NCI-H1930 (cell line): ENCODE data around the gene SDHA.
"Not testable (repeated sequence)": the region's sequence is repeated elsewhere in the genome, so short reads cannot be mapped to it uniquely, and the experiment has no call there.

Source experiments
- DNase-seq, 2 experiments: peaks; one replicate each; lab custom pipeline; 2025; lab: John Stamatoyannopoulos, UW

SDHA gene

DNA sequence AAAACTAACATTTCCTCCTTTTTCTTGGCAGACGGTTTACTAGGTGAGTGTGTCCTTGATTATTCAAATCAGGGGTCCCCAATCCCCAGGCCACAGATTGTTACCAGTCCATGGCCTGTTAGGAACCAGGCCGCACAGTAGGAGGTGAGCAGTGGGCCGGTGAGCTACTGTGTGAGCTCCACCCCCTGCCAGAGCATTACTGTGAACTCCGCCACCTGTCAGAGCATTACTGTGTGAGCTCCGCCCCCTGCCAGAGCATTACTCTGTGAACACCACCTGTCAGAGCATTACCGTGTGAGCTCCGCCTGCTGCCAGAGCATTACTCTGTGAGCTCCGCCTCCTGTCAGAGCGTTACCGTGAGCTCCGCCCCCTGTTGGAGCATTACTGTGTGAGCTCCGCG is 39.0 kb downstream of the SDHA start:
- no peak for DNase-seq

DNA sequence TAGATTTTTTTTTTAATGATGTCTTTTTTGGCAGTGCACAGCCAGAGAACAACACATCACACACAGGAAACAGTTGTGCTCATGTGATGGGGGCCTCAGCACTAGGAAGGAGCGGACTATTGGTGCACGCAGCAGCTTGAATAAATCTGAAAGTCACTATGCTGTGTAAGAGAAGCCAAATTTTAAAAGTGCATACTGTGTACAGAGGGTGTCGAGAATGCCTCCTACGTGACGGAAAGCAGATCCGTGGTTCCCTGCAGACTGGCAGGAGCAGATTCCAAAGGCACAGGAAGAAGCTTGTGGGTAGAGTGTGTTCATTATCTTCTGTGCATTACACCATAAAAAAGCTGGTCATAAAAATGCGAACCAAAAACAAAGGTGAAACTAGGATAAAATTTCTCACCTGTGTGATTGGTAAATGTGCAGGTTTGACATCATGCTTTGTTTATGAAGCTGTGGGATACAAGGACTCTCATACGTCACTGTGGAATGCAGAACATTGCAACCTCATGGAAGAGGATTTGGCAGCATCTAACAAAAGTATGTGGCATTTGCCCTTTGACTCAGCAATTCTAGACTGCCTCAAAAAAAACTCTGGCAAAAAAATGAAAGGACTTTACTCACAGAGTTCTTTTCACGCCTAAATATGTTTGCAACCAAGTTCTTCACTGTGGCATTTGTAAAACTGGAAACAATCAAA is 45.3 kb downstream of the SDHA start:
- DNase-seq = not testable (repeated sequence)

DNA sequence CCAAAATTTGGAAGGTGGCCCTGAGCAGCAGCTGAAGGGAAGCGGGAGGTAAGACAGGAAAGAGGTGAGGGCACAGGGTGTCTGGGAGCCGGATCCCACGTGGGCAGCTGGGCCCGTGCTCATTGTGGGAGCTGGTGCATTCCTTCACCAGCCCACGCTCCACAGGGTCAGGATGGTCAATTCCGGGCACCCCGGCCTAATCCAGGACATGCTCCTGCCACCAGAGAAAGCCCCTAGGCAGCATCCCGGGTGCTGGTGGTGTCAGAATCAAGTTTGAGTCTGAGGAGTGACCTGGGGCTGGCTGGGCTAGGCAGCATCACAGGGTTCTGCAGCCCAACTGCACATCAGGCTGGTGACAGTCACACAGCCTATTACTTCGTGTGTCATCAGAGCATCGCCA is 46.2 kb downstream of the SDHA start:
- DNase-seq = no peak

DNA sequence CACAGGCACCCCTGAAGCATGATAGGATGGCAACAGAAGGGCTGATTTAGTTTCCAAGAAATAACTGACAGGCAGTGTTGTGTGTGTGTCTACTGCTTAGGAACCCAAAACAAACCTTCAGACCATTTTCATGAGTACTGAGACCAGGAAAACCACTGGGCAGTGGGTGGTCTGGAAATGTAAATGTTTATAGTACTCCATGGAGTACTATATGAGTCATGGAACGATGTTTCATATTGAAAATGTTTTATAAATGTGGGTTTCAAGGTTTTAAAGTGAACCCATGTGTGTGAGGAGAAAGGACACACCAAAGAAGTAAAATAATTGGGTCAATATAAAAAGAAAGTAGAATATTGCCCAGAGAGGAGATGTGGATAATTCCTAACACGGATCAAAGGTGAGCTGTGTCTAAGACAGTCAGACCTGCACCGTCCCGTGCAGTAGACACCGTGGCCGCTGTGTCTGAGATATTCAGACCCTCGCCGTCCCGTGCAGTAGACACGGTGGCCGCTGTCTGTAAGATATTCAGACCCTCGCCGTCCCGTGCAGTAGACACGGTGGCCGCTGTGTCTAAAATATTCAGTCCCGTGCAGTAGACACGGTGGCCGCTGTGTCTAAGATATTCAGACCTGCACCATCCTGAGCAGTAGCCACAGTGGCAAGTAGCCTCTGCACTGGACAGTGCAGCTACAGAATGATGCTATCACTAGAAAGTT is 48.3 kb downstream of the SDHA start:
- not testable (repeated sequence) for DNase-seq

DNA sequence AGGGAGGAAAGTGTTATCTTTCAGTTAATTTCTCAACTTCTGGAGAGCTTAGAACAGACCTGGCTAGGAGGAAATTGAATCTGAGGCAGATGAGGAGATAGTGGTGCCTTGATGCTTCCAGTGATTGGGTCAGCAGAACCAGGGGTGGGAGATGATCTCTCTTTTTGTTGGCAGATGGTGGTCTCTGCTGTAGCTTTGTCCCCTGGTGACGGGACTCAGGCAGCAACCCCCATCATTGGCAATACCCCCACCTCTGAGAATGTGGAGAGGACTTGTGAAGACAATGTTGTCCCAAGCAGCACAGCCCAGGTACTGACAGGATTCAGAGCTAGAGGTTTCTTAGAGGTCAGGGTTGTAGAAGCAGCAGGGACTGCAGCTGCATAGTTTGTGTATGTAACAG is 49.6 kb downstream of the SDHA start:
- DNase-seq = no peak

DNA sequence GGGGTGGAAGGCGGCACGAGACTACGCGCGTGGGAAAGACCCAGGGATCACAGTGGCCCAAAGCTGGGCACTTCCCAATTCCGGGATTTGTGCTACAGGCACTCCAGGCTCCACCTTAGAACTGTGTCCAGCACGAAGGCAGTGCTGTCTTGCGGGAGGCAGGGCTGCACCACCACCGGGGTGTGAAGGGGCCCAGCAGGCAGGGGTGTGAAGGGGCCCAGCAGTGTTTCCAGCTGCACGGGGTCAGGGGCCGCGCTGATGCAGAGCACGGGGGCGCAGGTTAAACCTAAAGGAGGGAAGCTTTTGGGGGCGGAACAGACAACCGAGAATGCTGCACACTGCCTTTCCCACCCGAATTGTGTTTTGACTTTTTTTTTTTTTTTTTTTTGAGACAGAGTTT is 52.2 kb downstream of the SDHA start:
- DNase-seq = no peak

DNA sequence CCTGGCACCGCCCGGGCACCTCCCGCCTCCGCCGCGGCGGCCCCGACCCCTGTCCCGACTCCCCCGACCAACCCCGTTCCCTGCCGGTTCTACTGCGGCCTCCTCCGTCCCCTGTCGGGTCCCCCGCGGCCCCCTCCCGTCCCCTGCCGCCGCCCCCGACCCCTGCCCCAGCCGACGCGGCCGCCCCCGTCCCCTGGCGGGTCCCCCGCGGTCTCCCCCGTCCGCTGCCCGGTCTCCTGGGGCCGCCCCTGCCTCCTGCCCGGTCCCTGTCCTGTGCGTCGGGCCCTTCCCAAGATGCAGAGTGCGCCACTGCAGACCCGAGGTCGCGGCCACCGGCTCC is 53.7 kb downstream of the SDHA start:
- not testable (repeated sequence) for DNase-seq

DNA sequence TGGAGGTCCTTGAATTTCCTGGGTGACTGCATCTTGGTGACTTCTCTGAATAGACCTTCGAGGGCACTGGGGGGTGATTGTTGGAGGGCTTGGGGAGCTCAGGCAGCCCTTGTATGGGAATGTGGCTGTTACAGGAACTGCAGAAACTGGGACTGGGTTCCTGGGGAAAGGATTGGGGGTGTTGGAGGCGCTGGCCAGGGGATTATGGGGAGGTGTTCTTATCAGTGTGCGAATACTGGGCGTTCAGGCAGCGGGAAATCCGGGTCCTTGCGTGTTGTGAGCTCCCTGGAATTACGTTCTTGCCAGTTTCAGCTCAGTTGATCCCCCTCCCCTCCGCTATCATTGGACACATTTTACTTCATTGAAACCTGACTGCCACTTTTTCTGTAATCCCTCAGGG is 55.0 kb downstream of the SDHA start:
- DNase-seq = not testable (repeated sequence)

DNA sequence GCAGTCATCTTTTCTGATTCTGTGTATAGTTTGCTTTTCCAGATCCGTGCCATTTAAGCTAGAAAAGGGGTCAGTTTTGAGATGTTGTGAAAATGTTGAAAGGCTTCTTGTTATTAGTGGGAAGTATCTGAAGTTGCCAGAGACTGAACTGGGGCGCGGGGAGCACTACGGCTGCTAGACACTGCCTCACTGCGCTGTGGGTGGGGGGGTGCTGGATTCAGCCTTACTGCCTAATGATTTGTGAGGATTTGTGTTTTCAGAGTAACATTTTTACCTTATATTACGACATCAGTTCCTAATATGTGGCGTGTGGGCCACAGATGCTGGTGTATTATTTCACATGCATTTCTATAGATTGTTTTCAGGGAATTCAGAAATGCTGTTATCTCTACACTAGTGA is 55.4 kb downstream of the SDHA start:
- DNase-seq = not testable (repeated sequence)

DNA sequence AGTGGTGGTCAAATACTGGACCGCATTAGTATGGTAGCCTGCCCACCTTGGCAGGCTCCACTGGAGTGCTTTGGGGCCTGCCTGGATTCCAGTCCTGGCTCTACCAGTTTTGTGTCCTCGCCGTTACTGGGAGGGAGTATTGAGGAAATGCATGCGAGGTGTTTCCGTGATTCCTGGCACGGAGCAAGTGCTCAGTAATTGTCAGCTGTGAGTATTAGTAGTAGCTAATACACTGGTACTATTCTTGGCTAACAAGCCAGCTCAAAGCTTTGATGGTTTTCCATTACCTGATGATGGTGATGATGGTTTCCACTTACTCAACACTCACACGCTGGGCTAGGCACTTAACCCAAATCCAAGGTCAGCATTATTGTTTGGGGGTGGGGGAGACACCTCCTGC is 56.2 kb downstream of the SDHA start:
- not testable (repeated sequence) for DNase-seq

DNA sequence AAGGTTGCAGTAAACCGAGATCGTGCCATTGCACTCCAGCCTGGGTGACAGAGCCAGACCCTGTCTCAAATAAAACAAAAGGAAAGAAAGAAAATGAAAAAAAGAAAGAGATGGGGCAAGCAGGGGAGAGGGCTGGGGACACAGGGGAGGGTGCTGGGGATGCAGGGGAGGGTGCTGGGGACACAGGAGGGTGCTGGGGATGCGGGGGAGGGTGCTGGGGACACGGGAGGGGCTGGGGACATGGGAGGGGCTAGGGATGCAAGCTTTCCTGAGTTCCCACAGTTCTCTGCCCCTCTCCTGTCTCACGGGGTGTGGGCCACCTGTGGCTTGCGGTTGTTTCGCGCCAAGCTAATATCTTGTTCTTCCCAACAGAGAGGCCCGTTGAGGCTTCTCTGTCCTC is 60.5 kb downstream of the SDHA start:
- DNase-seq = no peak

DNA sequence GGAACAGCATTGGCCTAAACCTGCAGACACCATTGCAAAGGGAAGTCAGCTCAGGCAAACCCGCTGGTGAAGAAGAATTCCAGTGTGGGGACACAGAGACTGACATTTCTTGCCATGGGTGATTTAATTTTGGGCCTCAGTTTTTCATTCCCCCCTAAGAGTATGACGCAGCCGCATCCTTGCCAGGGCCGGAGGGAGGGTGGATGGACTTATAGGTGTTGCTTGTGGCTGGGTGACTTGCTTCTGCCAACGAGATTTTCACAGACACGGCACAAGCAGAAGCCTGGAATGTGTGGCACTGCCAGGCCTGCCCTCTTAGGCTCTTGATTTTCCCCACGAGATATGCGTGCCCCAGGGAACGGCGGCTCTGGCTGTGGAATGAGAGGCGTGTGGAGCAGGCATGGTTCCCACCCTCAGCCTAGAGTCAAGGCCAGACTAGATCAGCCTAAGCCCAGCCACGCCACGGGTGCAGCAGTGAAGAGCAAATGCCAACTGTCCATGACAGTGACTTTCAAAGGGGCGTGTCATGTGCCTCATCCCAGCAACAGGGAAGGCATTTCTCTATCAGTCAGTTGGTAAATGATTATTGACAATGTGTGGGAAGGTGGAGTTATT is 61.0 kb downstream of the SDHA start:
- not testable (repeated sequence) for DNase-seq

DNA sequence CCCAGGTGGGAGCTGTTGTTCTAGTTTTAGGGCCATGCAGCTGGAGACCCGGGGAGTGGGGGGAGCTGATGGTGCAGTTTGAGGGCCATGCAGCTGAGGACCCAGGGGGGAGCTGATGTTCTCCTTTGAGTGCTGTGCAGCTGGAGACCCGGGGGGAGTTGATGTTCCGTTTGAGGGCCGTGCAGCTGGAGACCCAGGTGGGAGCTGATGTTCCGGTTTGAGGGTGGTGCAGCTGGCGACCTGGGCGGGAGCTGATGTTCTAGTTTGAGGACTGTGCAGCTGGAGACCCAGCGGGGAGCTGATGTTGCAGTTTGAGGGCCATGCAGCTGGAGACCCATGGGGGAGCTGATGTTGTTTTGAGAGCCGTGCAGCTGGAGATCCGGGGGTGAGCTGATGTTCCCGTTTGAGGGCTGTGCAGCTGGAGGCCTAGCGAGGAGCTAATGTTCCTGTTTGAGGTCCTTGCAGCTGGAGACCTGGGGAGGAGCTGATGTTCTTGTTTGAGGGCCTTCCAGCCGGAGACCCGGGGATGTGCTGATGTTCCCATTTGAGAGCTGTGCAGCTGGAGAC is 68.0 kb downstream of the SDHA start:
- DNase-seq = no peak

DNA sequence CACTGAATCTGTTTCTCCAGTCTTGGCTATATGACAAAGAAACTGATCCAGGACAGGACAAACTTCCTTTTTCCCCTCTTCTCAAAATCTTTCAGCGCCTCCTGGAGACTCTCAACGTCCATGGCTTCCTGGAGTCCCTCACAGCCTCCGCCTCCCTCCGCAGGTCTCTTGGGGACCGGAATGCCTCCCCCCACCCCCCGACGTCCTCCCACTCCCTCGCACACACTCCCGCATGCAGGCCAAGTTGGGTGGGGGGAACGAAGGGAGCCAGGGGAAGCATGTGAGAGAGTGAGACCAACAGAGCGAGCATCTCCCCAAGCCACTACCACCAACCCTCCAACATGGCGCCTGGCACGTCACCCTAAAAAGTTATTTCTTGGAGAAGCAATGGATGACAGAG is 72.1 kb downstream of the SDHA start:
- not testable (repeated sequence) for DNase-seq

DNA sequence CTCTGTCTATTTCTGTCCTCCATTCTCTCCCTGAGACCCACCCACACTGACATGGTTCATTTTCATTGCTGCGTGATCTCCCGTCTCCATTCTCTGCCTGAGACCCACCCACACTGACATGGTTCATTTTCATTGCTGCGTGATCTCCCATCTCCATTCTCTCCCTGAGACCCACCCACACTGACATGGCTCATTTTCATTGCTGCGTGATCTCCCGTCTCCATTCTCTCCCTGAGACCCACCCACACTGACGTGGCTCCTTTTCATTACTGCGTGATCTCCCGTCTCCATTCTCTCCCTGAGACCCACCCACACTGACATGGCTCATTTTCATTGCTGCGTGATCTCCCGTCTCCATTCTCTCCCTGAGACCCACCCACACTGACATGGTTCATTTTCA is 73.2 kb downstream of the SDHA start:
- not testable (repeated sequence) for DNase-seq

DNA sequence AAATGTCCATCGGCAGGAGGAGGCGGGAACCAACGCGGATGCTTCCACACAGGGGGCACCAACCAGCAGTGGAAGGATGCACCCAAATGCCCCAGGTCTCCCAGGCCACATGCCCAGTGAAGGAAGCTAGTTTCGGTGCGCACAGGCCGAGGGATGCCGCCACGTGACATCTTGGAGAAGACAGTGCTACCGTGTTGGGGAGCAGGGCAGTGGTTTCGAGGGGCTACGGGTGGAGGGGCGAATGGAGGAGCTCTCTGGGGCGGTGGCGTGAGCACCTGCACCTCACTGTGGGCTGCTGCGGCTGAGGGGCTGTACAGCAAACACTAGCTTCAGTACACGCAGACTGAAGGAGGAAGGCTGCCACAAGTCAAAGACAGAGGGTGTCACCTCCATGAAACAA is 76.7 kb downstream of the SDHA start:
- DNase-seq = not testable (repeated sequence)

DNA sequence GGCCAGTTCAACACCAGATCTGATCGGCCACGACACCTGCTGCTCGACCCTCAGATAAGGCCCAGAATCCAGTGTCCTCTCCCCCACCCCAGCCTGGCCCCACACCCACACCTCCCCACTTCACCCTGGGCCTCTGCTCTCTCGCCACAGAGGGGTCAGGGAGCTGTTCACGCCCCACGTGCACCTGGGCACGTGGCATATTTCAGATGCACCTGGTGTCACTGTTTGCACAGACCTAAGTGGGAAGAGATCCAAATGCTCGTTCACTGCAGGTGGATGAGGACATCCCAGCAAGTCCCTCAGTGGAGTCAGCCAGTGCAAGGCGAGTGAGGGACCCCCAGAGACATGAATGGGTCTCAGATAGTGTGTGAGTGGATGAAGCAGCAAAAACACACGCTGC is 78.1 kb downstream of the SDHA start:
- not testable (repeated sequence) for DNase-seq

DNA sequence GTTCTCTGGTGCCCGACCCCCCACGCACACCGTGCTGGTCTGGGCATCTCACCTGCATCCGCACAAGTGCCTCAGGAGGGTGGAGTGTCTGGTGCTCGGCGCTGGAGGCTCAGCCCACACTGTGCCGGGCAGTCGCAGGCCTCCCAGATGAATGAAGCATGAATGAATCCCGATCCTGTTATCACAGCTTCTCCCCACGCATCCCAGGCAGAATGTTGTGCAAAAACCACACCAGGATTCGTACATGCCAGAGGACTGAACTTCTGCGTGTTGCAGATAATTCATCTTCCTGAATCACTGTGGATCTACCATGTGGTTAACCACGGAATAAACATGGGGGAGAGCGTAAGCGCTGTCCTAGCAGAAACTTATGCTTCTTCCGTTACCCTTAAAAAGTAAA is 78.8 kb downstream of the SDHA start:
- not testable (repeated sequence) for DNase-seq

DNA sequence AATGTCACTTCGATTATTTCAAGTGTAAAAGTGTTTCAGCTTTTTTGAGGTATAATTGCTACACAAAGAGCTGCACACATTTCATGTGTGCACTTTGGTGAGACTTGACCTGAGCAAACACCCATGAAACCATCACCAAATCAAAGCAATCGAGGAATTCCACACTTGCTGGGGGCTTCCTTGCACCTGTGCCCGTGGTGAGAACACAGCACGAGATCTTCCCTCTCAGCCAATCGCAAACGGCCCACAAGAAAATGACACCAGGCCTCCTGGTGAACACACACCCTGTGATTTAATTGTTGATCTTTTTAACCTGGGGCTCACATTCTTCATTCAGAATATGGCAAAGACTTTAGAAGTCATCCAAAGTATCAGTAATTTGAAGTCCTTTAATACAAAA is 79.3 kb downstream of the SDHA start:
- DNase-seq = not testable (repeated sequence)

DNA sequence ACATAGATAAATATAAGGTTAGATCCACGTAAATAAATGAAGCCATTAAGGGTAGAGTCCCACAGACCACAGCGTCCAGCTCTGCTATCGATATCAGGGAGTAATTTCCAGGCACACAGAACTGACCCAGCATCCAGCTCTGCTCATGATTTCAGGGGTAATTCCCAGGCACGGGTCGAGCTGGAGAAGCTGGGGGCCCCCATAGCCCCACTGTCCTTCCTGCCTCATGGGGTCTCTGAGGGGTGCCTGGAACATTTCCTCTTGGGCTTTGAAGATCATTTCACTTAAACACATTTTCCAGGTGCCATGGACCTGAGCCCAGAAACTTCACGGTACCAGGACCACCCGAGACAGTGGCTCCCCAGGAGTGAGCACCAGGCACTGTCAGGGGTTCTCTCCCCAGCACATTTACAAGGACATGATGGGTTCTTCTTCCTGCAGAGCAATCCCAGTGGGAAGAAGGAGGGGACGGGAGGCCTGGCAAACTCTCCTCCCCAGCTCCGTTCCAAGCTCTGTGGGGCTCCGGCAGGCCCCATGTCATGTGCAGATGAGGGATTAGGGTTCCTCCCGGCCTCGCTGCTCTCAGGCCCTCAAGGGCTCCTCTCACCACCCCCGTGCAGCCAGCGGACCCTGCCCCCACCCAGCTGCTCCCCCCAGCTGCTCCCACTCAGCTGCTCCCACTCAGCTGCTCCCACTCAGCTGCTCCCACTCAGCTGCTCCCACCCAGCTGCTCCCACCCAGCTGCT is 80.0 kb downstream of the SDHA start:
- DNase-seq = not testable (repeated sequence)

DNA sequence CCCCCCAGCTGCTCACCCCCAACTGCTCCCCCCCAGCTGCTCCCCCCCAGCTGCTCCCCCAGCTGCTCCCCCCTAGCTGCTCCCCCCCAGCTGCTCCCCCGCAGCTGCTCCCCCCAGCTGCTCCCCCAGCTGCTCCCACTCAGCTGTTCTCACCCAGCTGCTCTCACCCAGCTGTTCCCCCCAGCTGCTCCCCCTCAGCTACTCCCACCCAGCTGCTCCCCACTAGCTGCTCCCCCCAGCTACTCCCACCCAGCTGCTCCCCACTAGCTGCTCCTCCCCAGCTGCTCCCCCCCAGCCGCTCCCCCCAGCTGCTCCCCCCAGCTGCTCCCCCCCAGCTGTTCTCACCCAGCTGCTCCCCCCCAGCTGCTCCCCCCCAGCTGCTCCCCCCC is 80.6 kb downstream of the SDHA start:
- no peak for DNase-seq

DNA sequence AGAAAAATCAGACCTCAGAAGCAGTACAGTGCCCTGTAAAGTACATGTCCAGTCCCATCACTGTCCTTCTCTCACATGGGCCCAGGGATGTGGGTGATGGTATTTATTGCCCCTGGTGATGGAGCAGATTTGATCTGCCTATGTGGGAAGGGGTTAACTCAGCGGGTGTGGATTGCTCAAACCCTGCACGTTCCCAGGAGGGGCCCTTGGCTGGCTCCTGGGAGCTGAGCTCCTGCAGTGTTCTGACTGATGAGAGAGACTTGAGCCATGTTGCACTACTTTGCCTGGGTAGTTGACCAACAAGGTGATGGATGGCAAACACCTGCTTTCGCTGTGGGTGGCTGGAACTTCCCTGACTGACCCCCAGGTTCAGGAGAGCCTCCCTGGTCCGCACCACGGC is 81.8 kb downstream of the SDHA start:
- DNase-seq = not testable (repeated sequence)
